C1 segment of cervical spinal cord (tissue), 14 donors: Measurements from ENCODE around the gene ZNF133.
A peak's percentile ranks its signal among the peaks of the same experiment; 100 is the strongest.
"Not testable (repeated sequence)": the region's sequence is repeated elsewhere in the genome, so short reads cannot be mapped to it uniquely, and the experiment has no call there.

Experiments
- DNase-seq, 14 donors: peaks; one replicate each; lab custom pipeline; 2025; lab: John Stamatoyannopoulos, UW

Gene ZNF133

GRCh38 chr20:18287915-18288748, at the start of gene ZNF133:
TSS of gene ZNF133 (plus strand) at chr20:18288527. CDS start at chr20:18305687, 17,160 bp downstream.
- peak; percentile 87 to 100 (median 98) for DNase-seq

- DNase-seq, result no peak
Observed at GRCh38 chr20:18240997-18241396, 47.3 kb upstream of the ZNF133 start.

GRCh38 chr20:18243802-18244201, 44.5 kb upstream of the ZNF133 start:
- no peak for DNase-seq

- DNase-seq, result not testable (repeated sequence)
Observed at GRCh38 chr20:18248545-18248944, 39.8 kb upstream of the ZNF133 start.

- DNase-seq, result no peak
Observed at GRCh38 chr20:18250217-18250616, 38.1 kb upstream of the ZNF133 start.

GRCh38 chr20:18252597-18253451, 35.5 kb upstream of the ZNF133 start:
- DNase-seq, result no peak

GRCh38 chr20:18254615-18255014, 33.7 kb upstream of the ZNF133 start:
- DNase-seq, result no peak

GRCh38 chr20:18255526-18255925, 32.8 kb upstream of the ZNF133 start:
- no peak for DNase-seq

GRCh38 chr20:18256440-18257090, 31.8 kb upstream of the ZNF133 start:
- DNase-seq, result no peak

- peak in 1 of 14 donors; percentile 1 for DNase-seq
Observed at GRCh38 chr20:18258126-18258860, 30.0 kb upstream of the ZNF133 start.

- DNase-seq, result no peak
Observed at GRCh38 chr20:18259730-18260129, 28.6 kb upstream of the ZNF133 start.

- no peak for DNase-seq
Observed at GRCh38 chr20:18263723-18264122, 24.6 kb upstream of the ZNF133 start.

- DNase-seq, result no peak
Observed at GRCh38 chr20:18265441-18265840, 22.9 kb upstream of the ZNF133 start.

- DNase-seq, result no peak
Observed at GRCh38 chr20:18266282-18266681, 22.0 kb upstream of the ZNF133 start.

GRCh38 chr20:18267815-18268214, 20.5 kb upstream of the ZNF133 start:
- no peak for DNase-seq

GRCh38 chr20:18271160-18271559, 17.2 kb upstream of the ZNF133 start:
- no peak for DNase-seq

GRCh38 chr20:18272451-18272850, 15.9 kb upstream of the ZNF133 start:
- no peak for DNase-seq

- no peak for DNase-seq
Observed at GRCh38 chr20:18273738-18274137, 14.6 kb upstream of the ZNF133 start.

GRCh38 chr20:18275960-18276359, 12.4 kb upstream of the ZNF133 start:
- not testable (repeated sequence) for DNase-seq

GRCh38 chr20:18276821-18277220, 11.5 kb upstream of the ZNF133 start:
- peak in 9 of 14 donors; percentile 2 to 59 (median 29) for DNase-seq

- DNase-seq, result no peak
Observed at GRCh38 chr20:18279242-18279641, 9.1 kb upstream of the ZNF133 start.
